Smooth muscle cell (in vitro differentiated cells): ENCODE measurements around the gene SNX2. TPM values are rescaled to one million over a fixed set of nuclear protein-coding genes. Genes with fewer than 3 reads are reported as not detected.

Experiments
- DNase-seq: peaks from one replicate; lab custom pipeline; 2025; ENCODE audit not compliant: unreplicated experiment; lab: John Stamatoyannopoulos, UW
- H2AFZ ChIP-seq: fragments of 200-600 bp; sonication (generic); 2 replicates; pipeline ENCODE4 v1.6.0; 2016; ENCODE audit warnings: antibody characterized with exemption, low read depth, mild to moderate bottlenecking
- H3F3A ChIP-seq: fragments of 200-600 bp; sonication (generic); 2 replicates; pipeline ENCODE4 v1.6.0; 2017; ENCODE audit warnings: antibody characterized with exemption, low read depth
- H3K27ac ChIP-seq: fragments of 200-600 bp; sonication (generic); 2 replicates; pipeline ENCODE4 v1.5.1; 2016; ENCODE audit warnings: low read depth, mild to moderate bottlenecking
- H3K27me3 ChIP-seq: fragments of 200-600 bp; sonication (generic); 2 replicates; pipeline ENCODE4 v1.6.1; 2016; ENCODE audit warnings: low read depth, mild to moderate bottlenecking
- H3K36me3 ChIP-seq: fragments of 200-600 bp; sonication (generic); 2 replicates; pipeline ENCODE4 v1.5.1; 2016; ENCODE audit warnings: low read depth
- H3K4me1 ChIP-seq: fragments of 200-600 bp; sonication (generic); 2 replicates; pipeline ENCODE4 v1.5.1; 2016; ENCODE audit warnings: low read depth
- H3K4me2 ChIP-seq: fragments of 200-600 bp; sonication (generic); 2 replicates; pipeline ENCODE4 v1.6.0; 2016; ENCODE audit warnings: mild to moderate bottlenecking
- H3K4me3 ChIP-seq: fragments of 200-600 bp; sonication (generic); 2 replicates; pipeline ENCODE4 v1.5.1; 2016; ENCODE audit warnings: mild to moderate bottlenecking
- H3K79me2 ChIP-seq: fragments of 200-600 bp; sonication (generic); 2 replicates; pipeline ENCODE4 v1.6.0; 2016; ENCODE audit warnings: low read depth, mild to moderate bottlenecking
- H3K9ac ChIP-seq: fragments of 200-600 bp; sonication (generic); 2 replicates; pipeline ENCODE4 v1.6.0; 2016; ENCODE audit warnings: low read depth
- H3K9me3 ChIP-seq: fragments of 200-600 bp; sonication (generic); replicated peaks from 2 replicates; pipeline ENCODE4 v1.5.1; 2016; ENCODE audit warnings: low read depth
- H4K20me1 ChIP-seq: fragments of 200-600 bp; sonication (generic); 2 replicates; pipeline ENCODE4 v1.6.0; 2016; ENCODE audit warnings: low read depth
- WGBS: methylation state at CpG from one replicate; pipeline ENCODE4 v1.1.7; 2016; ENCODE audit warnings: low lambda C conversion rate; 5-methylcytosine and 5-hydroxymethylcytosine counted together
- polyA plus RNA-seq: library from polyadenylated mRNA; unstranded; fragments of >200 nt; fragmentation: Nextera tagmentation; extraction: Ambion mirVana; gene quantifications from 2 replicates; pipeline ENCODE4 v1.2.1, GENCODE V29; 2016
- total RNA-seq: library from RNA; depleted of rRNA; stranded (reverse); fragments of >200 nt; gene quantifications from 2 replicates; pipeline ENCODE4 v1.2.3, GENCODE V29; 2014
- TF ChIP-seq, protein P1 (sequence below): fragments of 200-600 bp; sonication (generic); IDR thresholded peaks from 2 replicates; pipeline ENCODE4 v1.5.1; 2017; ENCODE audit warnings: borderline replicate concordance, mild to moderate bottlenecking, antibody characterized with exemption; ENCODE audit not compliant: insufficient read depth, poor library complexity, severe bottlenecking

Gene SNX2
- total and polyA plus RNA-seq, 2 experiments from 2014 or later: 70.1 to 89.3 TPM

DNA sequence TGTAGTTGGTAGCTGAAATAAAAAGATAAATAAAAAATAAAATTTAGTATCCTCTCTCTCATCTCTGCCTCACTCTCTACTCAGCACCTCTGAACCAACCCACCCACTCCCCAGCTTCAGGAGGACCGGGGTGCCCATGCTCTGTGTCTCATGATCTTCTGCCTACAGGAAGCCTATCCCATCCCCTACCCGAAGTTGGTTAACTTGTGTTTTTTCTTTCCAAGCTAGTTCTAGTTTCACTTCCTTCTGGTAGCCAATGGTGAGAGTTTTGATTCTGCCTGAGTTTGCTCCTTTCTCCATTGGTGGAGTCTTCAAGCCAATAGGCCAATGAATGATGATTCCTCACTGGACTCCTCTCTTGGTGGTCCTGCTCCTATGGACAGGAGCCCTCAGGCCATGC, 102.6 kb downstream of the SNX2 start:
- Histone ChIP-seq H3K36me3 (no peaks in the 10 kb centered on the region), H3K9me3 (no peaks in the 10 kb centered on the region), H3K4me1 (peaks cover 11% of the 10 kb centered on the region), H3K27me3 (no peaks in the 10 kb centered on the region), H3K9ac (no peak overlapping the region), H3K4me2 (no peak overlapping the region), H3K79me2 (peaks cover 41% of the 10 kb centered on the region), H3F3A (peaks cover 10% of the 10 kb centered on the region), H3K27ac (no peak overlapping the region), H4K20me1 (peaks cover 35% of the 10 kb centered on the region), H3K4me3 (no peak overlapping the region), H2AFZ (no peak overlapping the region)
- no peak for DNase-seq
- WGBS: 97% methylated on average over 2 of the region's 2 CpGs
- TF ChIP-seq, protein P1, sequence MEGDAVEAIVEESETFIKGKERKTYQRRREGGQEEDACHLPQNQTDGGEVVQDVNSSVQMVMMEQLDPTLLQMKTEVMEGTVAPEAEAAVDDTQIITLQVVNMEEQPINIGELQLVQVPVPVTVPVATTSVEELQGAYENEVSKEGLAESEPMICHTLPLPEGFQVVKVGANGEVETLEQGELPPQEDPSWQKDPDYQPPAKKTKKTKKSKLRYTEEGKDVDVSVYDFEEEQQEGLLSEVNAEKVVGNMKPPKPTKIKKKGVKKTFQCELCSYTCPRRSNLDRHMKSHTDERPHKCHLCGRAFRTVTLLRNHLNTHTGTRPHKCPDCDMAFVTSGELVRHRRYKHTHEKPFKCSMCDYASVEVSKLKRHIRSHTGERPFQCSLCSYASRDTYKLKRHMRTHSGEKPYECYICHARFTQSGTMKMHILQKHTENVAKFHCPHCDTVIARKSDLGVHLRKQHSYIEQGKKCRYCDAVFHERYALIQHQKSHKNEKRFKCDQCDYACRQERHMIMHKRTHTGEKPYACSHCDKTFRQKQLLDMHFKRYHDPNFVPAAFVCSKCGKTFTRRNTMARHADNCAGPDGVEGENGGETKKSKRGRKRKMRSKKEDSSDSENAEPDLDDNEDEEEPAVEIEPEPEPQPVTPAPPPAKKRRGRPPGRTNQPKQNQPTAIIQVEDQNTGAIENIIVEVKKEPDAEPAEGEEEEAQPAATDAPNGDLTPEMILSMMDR: no peak

GRCh38 chr5:122879076-122879475, 104.2 kb downstream of the SNX2 start:
- H3K9me3 ChIP-seq: no peaks in the 10 kb centered on the region
- no peak overlapping the region for H3K27ac ChIP-seq
- TF ChIP-seq, protein P1: no peak
- peaks cover 34% of the 10 kb centered on the region for H4K20me1 ChIP-seq
- H2AFZ ChIP-seq: no peak overlapping the region
- H3K4me3 ChIP-seq: no peak overlapping the region
- H3K9ac ChIP-seq: no peak overlapping the region
- 96% methylated on average over 3 of the region's 3 CpGs for WGBS
- H3K36me3 ChIP-seq: no peaks in the 10 kb centered on the region
- no peak for DNase-seq
- no peaks in the 10 kb centered on the region for H3K27me3 ChIP-seq
- H3F3A ChIP-seq: peaks cover 10% of the 10 kb centered on the region
- H3K4me1 ChIP-seq: peaks cover 11% of the 10 kb centered on the region
- no peak overlapping the region for H3K4me2 ChIP-seq
- H3K79me2 ChIP-seq: peaks cover 32% of the 10 kb centered on the region

Other genes starting within 250 kb of the SNX2 start
- gene SNX24, start 70.5 kb downstream of the SNX2 start, total RNA-seq: 22.5 and 44.9 TPM in 2 replicates
- 15.3 and 20.4 TPM in 2 replicates for gene SNX24, start 70.5 kb downstream of the SNX2 start, polyA plus RNA-seq